ENCODE measurements around the gene HPS4. TPM values are rescaled to one million over a fixed set of nuclear protein-coding genes. Genes with fewer than 3 reads are reported as not detected.

HPS4 gene
- polyA plus RNA-seq, 2 of the 4 experiments (the other 2 are of a cell fraction) = 12.7 to 30.2 TPM

GRCh38 chr22:26416670-26417276 is 66.8 kb downstream of the HPS4 start:
- Histone ChIP-seq H3K4me1 (peaks cover 12% of the 10 kb centered on the region; the same call in 2 of the 3 replicates), H3K4me3 (no peak overlapping the region), H3K9me3 (no peaks in the 10 kb centered on the region), H3K4me2 (peak overlapping the region; percentile 48), H3K27ac (peak overlapping the region in 1 of 2 experiments; percentile 53; a peak in 1 of 6 replicates)
- peak; percentile 19; the same call in 1 of the 2 replicates for TF ChIP-seq FOSL2 (IDR thresholded peaks at IDR 0.05)
- no peak for TF ChIP-seq FOSL2 (CRISPR knock-in tag; IDR thresholded peaks at IDR 0.05)
- peak; percentile 44; the same call in 1 of the 2 replicates for TF ChIP-seq REST (IDR thresholded peaks at IDR 0.05)
- no peak for TF ChIP-seq MAZ (IDR thresholded peaks at IDR 0.05; ENCODE audit: borderline replicate concordance, low read depth, low read length)
- ChIA-PET POLR2A (interaction anchor here (1.1 kb wide), 1 partner anchor 256 kb away, joined by 3 read pairs; no protein-coding TSS in a partner anchor), CTCF (interaction anchor here (0.6 to 2.6 kb wide), 7 partner anchors 9 to 1584 kb away, joined by 3 to 12 read pairs (median 4); no protein-coding TSS in a partner anchor)
- no peak for DNase-seq (ENCODE audit: low read depth in 1 of 2, low spot score in 1 of 2)
- no peak for FAIRE-seq
- WGBS (ENCODE audit: missing lambda C conversion rate) = 3% methylated on average over 9 of the region's 9 CpGs
- ATAC-seq = peak; percentile 77 to 88

GRCh38 chr22:26416256-26416655 is 67.3 kb downstream of the HPS4 start:
- Histone ChIP-seq H3K4me1 (peaks cover 12% of the 10 kb centered on the region; the same call in 2 of the 3 replicates), H3K4me3 (no peak overlapping the region), H3K4me2 (peak overlapping the region; percentile 48; the same call in 1 of the 3 replicates), H3K9me3 (no peaks in the 10 kb centered on the region), H3K27ac (no peak overlapping the region)
- ChIA-PET CTCF (interaction anchor here (1.2 to 2.6 kb wide), 4 partner anchors 18 to 49 kb away, joined by 4 to 12 read pairs (median 5); no protein-coding TSS in a partner anchor), POLR2A (interaction anchor here (1.1 kb wide), 1 partner anchor 257 kb away, joined by 3 read pairs; no protein-coding TSS in a partner anchor)
- ATAC-seq (no peak), FAIRE-seq (no peak), DNase-seq (ENCODE audit: low read depth in 1 of 2, low spot score in 1 of 2) (no peak)
- WGBS (ENCODE audit: missing lambda C conversion rate) = 0% methylated on average over 4 of the region's 4 CpGs
- TF ChIP-seq HOXB13 (CRISPR knock-in tag; IDR thresholded peaks at IDR 0.05; ENCODE audit: low read depth) = no peak
- no peak for TF ChIP-seq EHF (CRISPR knock-in tag; IDR thresholded peaks at IDR 0.05)
- TF ChIP-seq GATA3 (IDR thresholded peaks at IDR 0.05; ENCODE audit: borderline replicate concordance) = no peak
- no peak for TF ChIP-seq ZSCAN20 (CRISPR knock-in tag; IDR thresholded peaks at IDR 0.05)
- TF ChIP-seq RAD21 (conservative IDR thresholded peaks at IDR 0.05 in 1 of 2, IDR thresholded peaks at IDR 0.05 in 1 of 2) = no peak
- no peak for TF ChIP-seq HES2 (IDR thresholded peaks at IDR 0.05)
- no peak for TF ChIP-seq RNF2 (IDR thresholded peaks at IDR 0.05; ENCODE audit: borderline replicate concordance, low read depth)
- TF ChIP-seq MYC (IDR thresholded peaks at IDR 0.05; ENCODE audit: borderline replicate concordance, low read length) = no peak

GRCh38 chr22:26414347-26414746 is 69.2 kb downstream of the HPS4 start:
- Histone ChIP-seq H3K4me1 (peaks cover 12% of the 10 kb centered on the region; the same call in 2 of the 3 replicates), H3K4me2 (no peak overlapping the region), H3K27ac (no peak overlapping the region), H3K9me3 (no peaks in the 10 kb centered on the region), H3K4me3 (no peak overlapping the region)
- no peak for ATAC-seq
- FAIRE-seq = no peak
- WGBS (ENCODE audit: missing lambda C conversion rate) = 36% methylated on average over 4 of the region's 4 CpGs
- ChIA-PET CTCF (interaction anchor here (0.7 to 2.1 kb wide), 4 partner anchors 9 to 47 kb away, joined by 3 to 5 read pairs (median 4); no protein-coding TSS in a partner anchor), POLR2A (no interaction called here)
- no peak for DNase-seq (ENCODE audit: low read depth in 1 of 2, low spot score in 1 of 2)
- no peak for TF ChIP-seq ATOH8 (CRISPR knock-in tag; IDR thresholded peaks at IDR 0.05; ENCODE audit: low read depth)
- no peak for TF ChIP-seq ZSCAN20 (CRISPR knock-in tag; IDR thresholded peaks at IDR 0.05)
- no peak for TF ChIP-seq CBX8 (IDR thresholded peaks at IDR 0.05)
- TF ChIP-seq ELK1 (IDR thresholded peaks at IDR 0.05; ENCODE audit: low read depth, low read length) = no peak
- no peak for TF ChIP-seq CHD2 (IDR thresholded peaks at IDR 0.05; ENCODE audit: low read length, partially characterized antibody)
- no peak for TF ChIP-seq CTCF (IDR thresholded peaks at IDR 0.05)
- no peak for TF ChIP-seq REST (IDR thresholded peaks at IDR 0.05)

Data from A549 (cell line).